ENCODE results near the gene ANKRD40CL. TPM values are rescaled to one million over a fixed set of nuclear protein-coding genes. Genes with fewer than 3 reads are reported as not detected.

The ANKRD40CL gene
- total and polyA plus RNA-seq, 2 experiments from 2014 or later: not detected

DNA sequence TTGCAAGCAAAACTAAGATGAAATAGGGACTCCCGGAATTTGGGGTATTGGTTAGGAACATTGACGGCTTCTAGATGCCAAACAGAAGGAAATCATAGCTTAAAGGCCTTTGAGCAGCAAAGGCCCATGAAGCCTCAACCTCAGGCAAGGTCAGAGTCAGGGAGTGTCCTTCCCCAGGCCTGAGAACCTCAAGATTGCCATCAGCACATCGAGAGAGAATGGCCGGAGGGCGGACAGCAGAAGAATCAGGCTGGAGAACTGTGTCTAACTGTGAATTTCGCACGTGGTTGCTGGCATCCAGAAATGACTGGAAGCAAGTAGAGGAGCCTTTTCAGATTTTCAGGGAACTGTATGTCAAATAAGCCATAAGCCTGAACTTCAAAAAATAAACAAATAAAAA is 24.8 kb upstream of the ANKRD40CL start:
- no peak overlapping the region for H3K4me3 ChIP-seq
- H3K27ac ChIP-seq: no peak overlapping the region
- no peaks in the 10 kb centered on the region for H3K79me2 ChIP-seq (ENCODE audit: insufficient read depth)
- in situ Hi-C loops (cut with MboI): no loop called here
- no peak overlapping the region for H3K4me2 ChIP-seq (ENCODE audit: unreplicated experiment)
- H3K9me3 ChIP-seq (ENCODE audit: low read depth): no peaks in the 10 kb centered on the region
- no peaks in the 10 kb centered on the region for H3K4me1 ChIP-seq (ENCODE audit: insufficient read depth)
- no peaks in the 10 kb centered on the region for H3K9me2 ChIP-seq (ENCODE audit: insufficient read depth)
- no peaks in the 10 kb centered on the region for H3F3A ChIP-seq (ENCODE audit: insufficient read depth)
- no peak overlapping the region for H2AFZ ChIP-seq
- DNase-seq: no peak
- H3K36me3 ChIP-seq (ENCODE audit: low read depth): no peaks in the 10 kb centered on the region
- no peak for TF ChIP-seq EZH2 (IDR thresholded peaks at IDR 0.05; ENCODE audit: insufficient read depth, poor library complexity, severe bottlenecking)
- TF ChIP-seq EZH2phosphoT487 (IDR thresholded peaks at IDR 0.05; ENCODE audit: insufficient read depth, low read depth): no peak
- H4K20me1 ChIP-seq (ENCODE audit: insufficient read depth): no peaks in the 10 kb centered on the region
- WGBS, 2 experiments (ENCODE audit: low coverage in 1 of 2, low lambda C conversion rate in 2 of 2, missing lambda C conversion rate in 2 of 2): 79 to 83% methylated on average over 7 of the region's 7 CpGs
- no peak overlapping the region for H3K9ac ChIP-seq
- H3K27me3 ChIP-seq (replicated peaks; ENCODE audit: insufficient read depth): no peaks in the 10 kb centered on the region

DNA sequence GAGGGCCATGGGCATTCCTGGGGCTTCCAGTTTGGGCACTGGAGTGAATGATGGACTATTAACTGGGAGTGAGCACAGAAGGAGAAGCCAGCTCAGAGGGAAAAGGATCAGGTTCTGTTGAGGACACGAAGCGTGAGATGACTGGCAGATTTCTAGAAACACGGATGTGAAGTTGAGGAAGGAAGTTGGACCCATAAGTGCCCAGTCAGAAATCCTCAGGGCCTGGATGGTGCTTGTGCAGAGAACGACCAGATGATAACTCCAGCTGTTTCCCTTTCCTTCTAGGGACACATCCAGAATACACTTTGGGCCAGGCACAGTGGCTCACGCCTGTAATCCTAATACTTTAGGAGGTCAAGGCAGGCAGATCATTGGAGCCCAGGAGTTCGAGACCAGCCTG is 23.3 kb upstream of the ANKRD40CL start:
- no peak for DNase-seq
- Histone ChIP-seq H3K36me3 (ENCODE audit: low read depth) (no peaks in the 10 kb centered on the region), H3K9me2 (ENCODE audit: insufficient read depth) (no peaks in the 10 kb centered on the region), H3K4me1 (ENCODE audit: insufficient read depth) (no peaks in the 10 kb centered on the region), H4K20me1 (ENCODE audit: insufficient read depth) (no peaks in the 10 kb centered on the region), H3F3A (ENCODE audit: insufficient read depth) (no peaks in the 10 kb centered on the region), H3K4me3 (no peak overlapping the region), H3K27ac (no peak overlapping the region), H3K9ac (no peak overlapping the region), H3K9me3 (ENCODE audit: low read depth) (no peaks in the 10 kb centered on the region), H3K4me2 (ENCODE audit: unreplicated experiment) (no peak overlapping the region), H3K79me2 (ENCODE audit: insufficient read depth) (no peaks in the 10 kb centered on the region), H3K27me3 (replicated peaks; ENCODE audit: insufficient read depth) (no peaks in the 10 kb centered on the region), H2AFZ (no peak overlapping the region)
- no peak for TF ChIP-seq EZH2phosphoT487 (IDR thresholded peaks at IDR 0.05; ENCODE audit: insufficient read depth, low read depth)
- no peak for TF ChIP-seq EZH2 (IDR thresholded peaks at IDR 0.05; ENCODE audit: insufficient read depth, poor library complexity, severe bottlenecking)
- WGBS, 2 experiments (ENCODE audit: low coverage in 1 of 2, low lambda C conversion rate in 2 of 2, missing lambda C conversion rate in 2 of 2): 77 to 86% methylated on average over 6 of the region's 6 CpGs
- in situ Hi-C loops (cut with MboI): no loop called here

DNA sequence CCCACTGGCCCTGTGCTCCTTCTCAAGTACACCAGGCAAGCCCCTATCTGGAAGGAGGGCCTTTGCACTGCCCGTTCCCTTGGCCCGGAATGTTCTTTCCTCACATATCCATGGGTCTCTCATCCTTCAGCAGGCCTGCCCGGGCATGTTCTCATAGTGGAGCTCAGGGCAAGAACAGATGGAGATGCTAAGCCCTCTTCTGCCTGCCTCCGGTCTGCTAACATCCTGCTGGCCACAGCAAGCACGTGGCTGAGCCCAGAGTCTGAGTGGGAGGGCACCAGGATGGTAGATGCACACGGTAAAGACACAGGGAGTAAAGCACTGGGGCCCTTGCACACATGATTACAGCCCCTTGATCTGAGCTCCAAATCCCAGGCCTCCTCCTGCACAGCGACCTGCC is 19.8 kb upstream of the ANKRD40CL start:
- Histone ChIP-seq H3K4me1 (ENCODE audit: insufficient read depth) (no peaks in the 10 kb centered on the region), H3K27me3 (replicated peaks; ENCODE audit: insufficient read depth) (no peaks in the 10 kb centered on the region), H3K79me2 (ENCODE audit: insufficient read depth) (no peaks in the 10 kb centered on the region), H2AFZ (no peak overlapping the region), H3F3A (ENCODE audit: insufficient read depth) (no peaks in the 10 kb centered on the region), H3K4me3 (no peak overlapping the region), H3K9me3 (ENCODE audit: low read depth) (no peaks in the 10 kb centered on the region), H3K27ac (no peak overlapping the region), H4K20me1 (ENCODE audit: insufficient read depth) (no peaks in the 10 kb centered on the region), H3K9me2 (ENCODE audit: insufficient read depth) (no peaks in the 10 kb centered on the region), H3K4me2 (ENCODE audit: unreplicated experiment) (no peak overlapping the region), H3K9ac (no peak overlapping the region), H3K36me3 (ENCODE audit: low read depth) (no peaks in the 10 kb centered on the region)
- in situ Hi-C loops (cut with MboI): loop anchor here (10.0 kb wide), 1 partner anchor 168 kb away; no protein-coding TSS in a partner anchor
- TF ChIP-seq EZH2 (IDR thresholded peaks at IDR 0.05; ENCODE audit: insufficient read depth, poor library complexity, severe bottlenecking) (no peak), EZH2phosphoT487 (IDR thresholded peaks at IDR 0.05; ENCODE audit: insufficient read depth, low read depth) (no peak)
- DNase-seq: no peak
- WGBS, 2 experiments (ENCODE audit: low coverage in 1 of 2, low lambda C conversion rate in 2 of 2, missing lambda C conversion rate in 2 of 2): 83 to 84% methylated on average over 7 of the region's 7 CpGs

DNA sequence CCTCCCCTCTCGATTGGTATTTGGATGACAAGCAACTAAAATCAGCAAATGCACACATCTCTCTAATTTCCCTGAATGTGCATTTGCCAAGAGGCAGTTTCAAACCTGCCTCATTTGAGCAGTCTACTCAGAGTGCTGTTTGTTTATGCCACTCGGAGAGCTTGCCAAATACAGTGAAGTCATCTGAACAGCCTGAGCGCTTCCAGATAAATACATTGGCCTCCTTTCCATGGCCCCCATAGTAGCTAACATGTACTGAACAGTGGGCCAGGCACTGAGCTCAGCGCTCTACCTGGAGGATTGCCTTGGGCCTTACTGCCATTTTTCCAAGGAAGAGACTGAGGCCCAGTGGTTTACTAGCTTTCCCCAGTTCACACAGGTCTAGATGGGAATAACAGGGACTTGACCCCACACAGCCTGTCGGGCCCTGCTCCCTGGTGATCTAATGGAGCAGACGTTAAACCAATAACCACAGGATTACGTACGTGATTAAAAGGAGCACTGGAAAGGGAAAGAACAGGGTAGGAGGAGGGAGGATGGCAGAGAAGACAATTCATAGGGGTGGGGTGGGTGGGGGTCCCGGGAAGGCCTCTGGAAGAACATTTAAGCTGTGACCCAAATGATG is 18.7 kb upstream of the ANKRD40CL start:
- TF ChIP-seq EZH2phosphoT487 (IDR thresholded peaks at IDR 0.05; ENCODE audit: insufficient read depth, low read depth) (no peak), EZH2 (IDR thresholded peaks at IDR 0.05; ENCODE audit: insufficient read depth, poor library complexity, severe bottlenecking) (no peak)
- no peak overlapping the region for H3K27ac ChIP-seq
- H3K9ac ChIP-seq: no peak overlapping the region
- no peaks in the 10 kb centered on the region for H3K4me1 ChIP-seq (ENCODE audit: insufficient read depth)
- 41 to 44% methylated on average over 8 to 9 of the region's 9 CpGs for WGBS, 2 experiments (ENCODE audit: low coverage in 1 of 2, low lambda C conversion rate in 2 of 2, missing lambda C conversion rate in 2 of 2)
- H3K9me2 ChIP-seq (ENCODE audit: insufficient read depth): no peaks in the 10 kb centered on the region
- DNase-seq: peak; percentile 73
- no peaks in the 10 kb centered on the region for H3K27me3 ChIP-seq (replicated peaks; ENCODE audit: insufficient read depth)
- H3K9me3 ChIP-seq (ENCODE audit: low read depth): no peaks in the 10 kb centered on the region
- in situ Hi-C loops (cut with MboI): loop anchor here (10.0 kb wide), 1 partner anchor 169 kb away; no protein-coding TSS in a partner anchor
- no peaks in the 10 kb centered on the region for H4K20me1 ChIP-seq (ENCODE audit: insufficient read depth)
- no peaks in the 10 kb centered on the region for H3F3A ChIP-seq (ENCODE audit: insufficient read depth)
- H3K79me2 ChIP-seq (ENCODE audit: insufficient read depth): no peaks in the 10 kb centered on the region
- no peak overlapping the region for H2AFZ ChIP-seq
- H3K4me3 ChIP-seq: no peak overlapping the region
- H3K36me3 ChIP-seq (ENCODE audit: low read depth): no peaks in the 10 kb centered on the region
- no peak overlapping the region for H3K4me2 ChIP-seq (ENCODE audit: unreplicated experiment)
